HL-60 (cell line): ENCODE results near the gene OR6C75.
"Not testable (repeated sequence)": the region's sequence is repeated elsewhere in the genome, so short reads cannot be mapped to it uniquely, and the experiment has no call there.

Experiments
- CTCF ChIP-seq: IDR thresholded peaks from one replicate; pipeline ENCODE4 v1.5.1; 2011; ENCODE audit warnings: low read length, control low read depth, inconsistent platforms; ENCODE audit not compliant: insufficient read depth
- GABPA ChIP-seq: IDR thresholded peaks from 2 replicates; pipeline ENCODE4 v1.6.1; 2012; ENCODE audit warnings: low read depth
- POLR2AphosphoS5 ChIP-seq: IDR thresholded peaks from 2 replicates; pipeline ENCODE4 v1.6.1; 2012; ENCODE audit warnings: low read depth
- REST ChIP-seq: IDR thresholded peaks from 2 replicates; pipeline ENCODE4 v1.6.1; 2012; ENCODE audit warnings: low read depth; ENCODE audit not compliant: insufficient replicate concordance

- TF ChIP-seq CTCF, REST, GABPA, POLR2AphosphoS5: not testable (repeated sequence)
Measured at GRCh38 chr12:55355338-55355737, 7.4 kb upstream of the OR6C75 start.
